H9 (cell line): Measurements from ENCODE around the gene PTGER3. TPM values are rescaled to one million over a fixed set of nuclear protein-coding genes. Genes with fewer than 3 reads are reported as not detected.

Source experiments
- DNase-seq: peaks from one replicate; pipeline ENCODE4 v3.0.0-alpha.2; 2017
- H2AFZ ChIP-seq: one replicate; pipeline ENCODE4 v1.6.1; 2013; ENCODE audit warnings: mild to moderate bottlenecking, low read length, control low read depth, moderate library complexity
- H2AK5ac ChIP-seq: 2 replicates; pipeline ENCODE4 v1.6.1; 2013; ENCODE audit warnings: low read length, control low read depth, mixed read lengths; ENCODE audit not compliant: insufficient read length
- H2BK120ac ChIP-seq: one replicate; pipeline ENCODE4 v1.6.1; 2013; ENCODE audit warnings: low read depth, mild to moderate bottlenecking, low read length, control low read depth, inconsistent platforms; ENCODE audit not compliant: poor library complexity, severe bottlenecking
- H2BK12ac ChIP-seq: 2 replicates; pipeline ENCODE4 v1.6.1; 2013; ENCODE audit warnings: low read length, control low read depth, mixed read lengths, low read depth; ENCODE audit not compliant: insufficient read length
- H2BK15ac ChIP-seq: 2 replicates; pipeline ENCODE4 v1.6.1; 2013; ENCODE audit warnings: low read depth, low read length, control low read depth
- H2BK20ac ChIP-seq: one replicate; pipeline ENCODE4 v1.6.1; 2013; ENCODE audit warnings: low read depth, mild to moderate bottlenecking, low read length, control low read depth, inconsistent platforms; ENCODE audit not compliant: poor library complexity, severe bottlenecking
- H2BK5ac ChIP-seq: 2 replicates; pipeline ENCODE4 v1.6.1; 2013; ENCODE audit warnings: low read length, control low read depth, mixed read lengths; ENCODE audit not compliant: insufficient read length
- H3K14ac ChIP-seq: 2 replicates; pipeline ENCODE4 v1.6.1; 2013; ENCODE audit warnings: low read length, control low read depth; ENCODE audit not compliant: insufficient read depth
- H3K18ac ChIP-seq: 2 replicates; pipeline ENCODE4 v1.6.1; 2013; ENCODE audit warnings: low read depth, mild to moderate bottlenecking, mixed read lengths, low read length, control low read depth; ENCODE audit not compliant: insufficient read length
- H3K23ac ChIP-seq: 2 replicates; pipeline ENCODE4 v1.6.1; 2013; ENCODE audit warnings: low read length, control low read depth, mixed read lengths, low read depth; ENCODE audit not compliant: insufficient read length
- H3K23me2 ChIP-seq: 2 replicates; pipeline ENCODE4 v1.6.1; 2013; ENCODE audit warnings: low read depth, mild to moderate bottlenecking, mixed read lengths, low read length, control low read depth; ENCODE audit not compliant: insufficient read length, poor library complexity, severe bottlenecking
- H3K27ac ChIP-seq: 2 replicates; pipeline ENCODE4 v1.5.1; 2013; ENCODE audit warnings: low read length, control low read depth, mixed read lengths, low read depth; ENCODE audit not compliant: insufficient read length
- H3K27me3 ChIP-seq: 2 replicates; pipeline ENCODE4 v1.6.1; 2013; ENCODE audit warnings: low read length, control low read depth, inconsistent platforms; ENCODE audit not compliant: insufficient read depth
- H3K4ac ChIP-seq: 2 replicates; pipeline ENCODE4 v1.6.1; 2013; ENCODE audit warnings: low read depth, mild to moderate bottlenecking, control low read depth, inconsistent platforms, low read length, moderate library complexity
- H3K4me1 ChIP-seq: 2 replicates; pipeline ENCODE4 v1.6.1; 2013; ENCODE audit warnings: low read length, control low read depth, inconsistent platforms; ENCODE audit not compliant: insufficient read depth
- H3K4me2 ChIP-seq: 2 replicates; pipeline ENCODE4 v1.6.1; 2013; ENCODE audit warnings: low read length, control low read depth, mixed read lengths; ENCODE audit not compliant: insufficient read length, insufficient read depth
- H3K56ac ChIP-seq: 2 replicates; pipeline ENCODE4 v1.6.1; 2013; ENCODE audit warnings: low read depth, mild to moderate bottlenecking, mixed read lengths, low read length, control low read depth; ENCODE audit not compliant: insufficient read length
- H3K79me1 ChIP-seq: 2 replicates; pipeline ENCODE4 v1.6.1; 2013; ENCODE audit warnings: low read depth, mild to moderate bottlenecking, moderate library complexity, low read length, control low read depth, inconsistent platforms; ENCODE audit not compliant: insufficient read depth, poor library complexity, severe bottlenecking
- H3K79me2 ChIP-seq: 2 replicates; pipeline ENCODE4 v1.6.1; 2013; ENCODE audit warnings: low read length, control low read depth, inconsistent platforms; ENCODE audit not compliant: insufficient read depth
- H3K9ac ChIP-seq: 2 replicates; pipeline ENCODE4 v1.6.1; 2013; ENCODE audit warnings: low read length, control low read depth, mixed read lengths; ENCODE audit not compliant: insufficient read length; ENCODE audit errors: extremely low read depth
- H3K9me3 ChIP-seq: one replicate; pipeline ENCODE4 v1.6.1; 2013; ENCODE audit warnings: low read depth, low read length, inconsistent platforms; ENCODE audit not compliant: control insufficient read depth
- H3T11ph ChIP-seq: one replicate; pipeline ENCODE4 v1.6.1; 2013; ENCODE audit warnings: mild to moderate bottlenecking, low read length, control low read depth, inconsistent platforms
- H4K20me1 ChIP-seq: one replicate; pipeline ENCODE4 v1.6.1; 2013; ENCODE audit not compliant: control insufficient read depth, insufficient read length, insufficient read depth
- H4K5ac ChIP-seq: 2 replicates; pipeline ENCODE4 v1.6.1; 2013; ENCODE audit warnings: low read depth, mild to moderate bottlenecking, mixed read lengths, low read length, control low read depth; ENCODE audit not compliant: insufficient read length
- H4K8ac ChIP-seq: replicated peaks from 2 replicates; pipeline ENCODE4 v1.6.1; 2013; ENCODE audit warnings: low read length, control low read depth, mixed read lengths, low read depth; ENCODE audit not compliant: insufficient read length
- H4K91ac ChIP-seq: 2 replicates; pipeline ENCODE4 v1.6.1; 2013; ENCODE audit warnings: low read depth, mild to moderate bottlenecking, moderate library complexity, mixed read lengths, low read length, control low read depth; ENCODE audit not compliant: insufficient read length
- H3K27ac Mint-ChIP-seq, 3 experiments: 2 replicates in 2 of 3; 3 replicates in 1 of 3; pipeline ENCODE4 v1.8.0; 2020 to 2021; ENCODE audit warnings: mixed read lengths in 3 of 3, mild to moderate bottlenecking in 1 of 3, moderate library complexity in 1 of 3
- H3K27me3 Mint-ChIP-seq: 2 replicates; pipeline ENCODE4 v1.8.0; 2021; ENCODE audit warnings: low read depth, mild to moderate bottlenecking, moderate library complexity, mixed read lengths
- H3K36me3 Mint-ChIP-seq, 3 experiments: 2 replicates in 2 of 3; 3 replicates in 1 of 3; pipeline ENCODE4 v1.8.0; 2020 to 2021; ENCODE audit warnings: low read depth in 3 of 3, mixed read lengths in 3 of 3; ENCODE audit not compliant: insufficient read depth in 1 of 3
- H3K4me1 Mint-ChIP-seq, 2 experiments: 2 replicates each; pipeline ENCODE4 v1.8.0; 2020; ENCODE audit warnings: mixed read lengths in 2 of 2
- H3K4me3 Mint-ChIP-seq, 2 experiments: 2 replicates in 1 of 2; 3 replicates in 1 of 2; pipeline ENCODE4 v1.8.0; 2020 to 2021; ENCODE audit warnings: mild to moderate bottlenecking in 2 of 2, mixed read lengths in 2 of 2, moderate library complexity in 1 of 2
- H3K9me3 Mint-ChIP-seq, 2 experiments: 2 replicates in 1 of 2; 3 replicates in 1 of 2; pipeline ENCODE4 v1.8.0; 2020; ENCODE audit warnings: mild to moderate bottlenecking in 2 of 2, mixed read lengths in 2 of 2, moderate library complexity in 1 of 2
- CTCF ChIP-seq: fragments of 200-600 bp; sonication (generic); conservative IDR thresholded peaks from 3 replicates; pipeline ENCODE4 v1.8.0; 2021; ENCODE audit warnings: antibody characterized with exemption, mild to moderate bottlenecking
- WGBS: extraction: QIAGEN DNeasy Blood & Tissue Kit; methylation state at CpG from one replicate; pipeline ENCODE4 v1.1.7; 2013; ENCODE audit warnings: missing lambda C conversion rate, low lambda C conversion rate, mixed read lengths; ENCODE audit not compliant: insufficient read length; ENCODE audit errors: extremely low coverage; 5-methylcytosine and 5-hydroxymethylcytosine counted together
- total RNA-seq: library from RNA; stranded (reverse); gene quantifications from 2 replicates; pipeline ENCODE4 v1.2.1, GENCODE V29; 2021

The PTGER3 gene
- total RNA-seq, 1 experiment from 2014 or later: 0.26 TPM

- Mint-ChIP-seq H3K4me3 (no peak overlapping the region), H3K27me3 (no peaks in the 10 kb centered on the region), H3K27ac (no peak overlapping the region), H3K36me3 (0 out of 7 replicates have a peak, but pooled peaks cover 0 to 2% (median 0%) of the 10 kb centered on the region in 3 experiments), H3K9me3 (peaks cover 2 to 6% of the 10 kb centered on the region in 2 experiments; a peak in 4 of 5 replicates), H3K4me1 (no peaks in the 10 kb centered on the region)
- Histone ChIP-seq H3K79me2 (no peaks in the 10 kb centered on the region), H3K4me1 (no peaks in the 10 kb centered on the region), H4K91ac (no peak overlapping the region), H3K18ac (no peak overlapping the region), H2AFZ (no peak overlapping the region), H3K27me3 (no peaks in the 10 kb centered on the region), H3K4ac (no peak overlapping the region), H2BK5ac (no peak overlapping the region), H3K27ac (no peak overlapping the region), H2BK20ac (no peak overlapping the region), H3K4me2 (no peak overlapping the region), H3K56ac (no peak overlapping the region), H3K23ac (no peak overlapping the region), H2BK120ac (no peak overlapping the region), H3K9me3 (no peaks in the 10 kb centered on the region), H3K79me1 (no peaks in the 10 kb centered on the region), H3K14ac (no peak overlapping the region), H4K20me1 (no peaks in the 10 kb centered on the region), H4K5ac (no peak overlapping the region), H2AK5ac (no peak overlapping the region), H3T11ph (no peak overlapping the region), H2BK15ac (no peak overlapping the region), H4K8ac (no peak overlapping the region), H2BK12ac (no peak overlapping the region), H3K9ac (no peak overlapping the region), H3K23me2 (no peaks in the 10 kb centered on the region)
- no peak for TF ChIP-seq CTCF
- no peak for DNase-seq
- WGBS: no CpG with 5 or more reads among the region's 1 CpG
Observed at GRCh38 chr1:70930062-70930461, 117.6 kb downstream of the PTGER3 start.
